Islet of Langerhans (tissue), 1 donor: ENCODE measurements around the gene GPR142.
"Not testable (repeated sequence)": the region's sequence is repeated elsewhere in the genome, so short reads cannot be mapped to it uniquely, and the experiment has no call there.

ENCODE experiments used
- FAIRE-seq: peaks from one replicate; lab custom pipeline; 2011; peaks lifted over from hg19 to GRCh38; lab: Jason Lieb, UNC

The GPR142 gene

DNA sequence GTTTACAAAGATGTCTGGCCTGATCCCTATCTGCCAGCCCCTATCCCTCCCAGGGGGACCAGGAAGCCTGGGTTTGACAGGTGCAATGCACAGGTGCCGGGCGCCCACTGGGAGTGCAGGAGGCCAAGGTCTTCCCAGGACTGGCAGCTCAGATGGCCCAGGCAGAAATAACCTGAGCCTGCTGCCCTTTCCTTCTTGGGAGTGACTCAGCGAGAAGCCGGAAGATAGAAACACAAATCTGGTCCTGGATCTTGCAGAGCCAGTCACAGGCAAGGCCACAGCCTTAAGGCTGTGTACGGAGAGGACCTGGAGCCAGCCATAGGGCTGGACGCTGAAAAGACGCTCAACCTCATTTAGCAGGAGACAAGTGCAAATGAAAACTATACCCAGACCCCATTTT, 27.7 kb downstream of the GPR142 start:
- FAIRE-seq = no peak

- no peak for FAIRE-seq
These were observed 29.3 kb downstream of the GPR142 start for GRCh38 chr17:74396567-74396966.

- FAIRE-seq = no peak
These were observed 34.7 kb downstream of the GPR142 start for GRCh38 chr17:74402048-74402447.

DNA sequence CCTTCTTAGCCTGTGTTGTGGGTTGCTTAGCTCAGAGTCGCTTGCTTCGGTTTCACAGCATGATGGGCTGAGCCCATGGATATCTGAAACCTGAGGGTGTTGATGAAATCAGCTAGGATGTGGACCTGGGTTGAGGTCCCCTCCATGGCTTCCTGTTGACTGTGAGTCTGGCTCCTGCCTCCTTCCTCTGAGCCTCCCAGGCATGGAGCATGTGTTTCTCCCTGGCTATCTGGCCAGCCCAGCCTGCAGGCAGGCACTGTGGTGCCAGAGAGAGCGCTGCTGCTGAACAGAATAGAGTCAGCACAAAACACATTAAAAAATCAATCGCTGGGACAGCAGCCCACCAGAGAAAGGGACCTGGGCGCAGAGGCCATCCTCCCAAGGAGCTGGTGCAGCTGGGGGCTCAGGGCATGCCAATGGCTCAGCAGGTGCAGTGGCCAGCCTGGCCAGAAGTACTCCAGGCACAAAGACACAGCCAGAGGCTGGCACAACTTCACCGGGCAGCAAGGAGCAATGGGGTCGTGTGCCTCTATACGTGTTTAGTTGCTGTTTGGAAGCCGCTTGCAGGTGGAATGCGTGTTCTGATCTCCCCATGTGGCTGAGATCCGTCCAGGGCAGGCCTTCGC, 36.3 kb downstream of the GPR142 start:
- FAIRE-seq = no peak

GRCh38 chr17:74404218-74404617, 36.9 kb downstream of the GPR142 start:
- FAIRE-seq = no peak

DNA sequence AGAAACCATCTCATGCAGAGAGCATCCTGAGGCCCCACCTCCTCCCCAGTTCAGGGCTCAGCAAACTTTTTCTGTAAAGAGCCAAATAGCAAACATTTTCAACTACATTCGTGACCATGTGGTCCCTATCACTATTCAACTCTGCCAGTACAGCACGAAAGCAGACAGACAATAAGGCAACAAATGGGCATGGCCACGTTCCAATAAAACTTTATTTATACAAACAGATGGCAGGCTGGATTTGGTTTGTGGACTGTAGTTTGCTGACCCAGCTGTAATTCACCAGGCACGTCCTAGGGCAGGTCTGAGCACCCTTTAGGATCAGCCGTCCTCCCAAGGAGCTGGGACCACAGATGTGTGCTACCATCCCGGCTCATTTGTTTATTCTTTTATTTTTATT, 37.5 kb downstream of the GPR142 start:
- FAIRE-seq = no peak

DNA sequence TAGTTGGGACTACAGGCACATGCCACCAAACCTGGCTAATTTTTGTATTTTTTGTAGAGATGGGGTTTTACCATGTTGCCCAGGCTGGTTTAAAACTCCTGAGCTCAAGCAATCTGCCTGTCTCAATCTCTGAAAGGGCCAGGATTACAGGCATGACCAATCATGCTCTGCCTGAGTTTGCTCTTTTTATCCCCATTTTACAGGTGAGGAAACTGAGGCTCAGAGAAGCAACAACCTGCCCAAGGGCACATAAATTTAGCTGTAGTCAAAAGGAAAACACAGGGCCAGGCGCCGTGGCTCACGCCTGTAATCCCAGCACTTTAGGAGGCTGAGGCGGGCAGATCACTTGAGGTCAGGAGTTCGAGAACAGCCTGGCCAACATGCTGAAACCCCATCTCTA, 38.0 kb downstream of the GPR142 start:
- FAIRE-seq = not testable (repeated sequence)

- no peak for FAIRE-seq
These were observed 40.1 kb downstream of the GPR142 start for GRCh38 chr17:74407384-74407783.

GRCh38 chr17:74408262-74408661, 41.0 kb downstream of the GPR142 start:
- FAIRE-seq = no peak

DNA sequence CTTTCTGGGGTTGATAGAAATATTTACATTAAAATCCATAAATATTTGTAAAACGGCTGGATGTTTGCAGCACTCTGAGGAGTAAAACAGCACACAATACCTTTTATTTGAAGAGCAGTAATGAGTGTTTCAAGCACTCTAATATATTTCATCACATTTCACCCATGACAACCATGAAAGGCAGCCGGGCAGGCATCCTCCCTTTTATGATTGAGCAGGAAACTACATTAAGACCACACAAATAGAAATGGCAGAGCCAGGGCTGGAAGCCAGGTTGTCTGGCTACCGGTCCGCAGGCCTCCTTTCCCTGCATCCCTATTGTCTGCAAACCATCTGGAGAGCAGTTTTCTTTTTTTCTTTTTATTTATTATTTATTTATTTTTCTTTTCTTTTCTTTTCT, 41.5 kb downstream of the GPR142 start:
- peak; percentile 61 for FAIRE-seq

DNA sequence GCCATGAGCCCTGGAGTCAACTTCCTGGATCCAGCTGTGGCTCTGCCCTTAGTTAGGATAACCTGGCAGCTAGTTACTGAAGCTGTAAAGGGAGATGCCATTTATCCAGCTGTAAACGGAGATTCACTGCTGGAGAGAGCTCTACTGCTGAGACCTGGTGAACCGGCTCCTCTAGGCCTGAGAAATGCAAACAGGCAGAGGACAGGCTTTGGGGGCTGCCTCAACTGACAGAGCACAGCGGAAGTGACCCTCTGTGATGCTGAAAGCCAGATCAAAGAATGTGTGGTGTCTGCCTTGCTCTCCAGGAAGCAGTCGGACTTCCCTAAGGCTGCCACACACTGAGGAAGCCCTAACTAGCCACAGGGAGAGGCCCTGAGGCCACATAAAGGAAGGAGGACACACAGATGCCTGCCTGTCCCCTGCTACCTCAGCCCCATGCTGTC, 42.7 kb downstream of the GPR142 start:
- no peak for FAIRE-seq

DNA sequence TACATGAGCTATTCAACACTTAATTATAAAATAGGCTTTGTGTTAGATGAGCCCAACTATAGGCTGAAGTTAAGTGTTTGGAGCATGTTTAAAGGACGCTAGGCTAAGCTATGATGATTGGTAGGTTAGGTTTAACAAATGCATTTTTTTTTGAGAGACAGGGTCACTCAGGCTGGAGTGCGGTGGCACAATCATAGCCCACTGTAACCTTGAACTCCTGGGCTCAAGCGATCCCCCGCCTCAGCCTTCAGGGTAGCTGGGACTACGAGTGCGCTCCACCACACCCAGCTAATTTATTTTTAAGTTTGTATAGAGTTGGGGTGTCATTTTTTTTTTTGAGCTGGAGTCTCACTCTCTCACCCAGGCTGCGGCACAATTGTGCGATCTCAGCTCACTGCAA, 45.3 kb downstream of the GPR142 start:
- FAIRE-seq = no peak

DNA sequence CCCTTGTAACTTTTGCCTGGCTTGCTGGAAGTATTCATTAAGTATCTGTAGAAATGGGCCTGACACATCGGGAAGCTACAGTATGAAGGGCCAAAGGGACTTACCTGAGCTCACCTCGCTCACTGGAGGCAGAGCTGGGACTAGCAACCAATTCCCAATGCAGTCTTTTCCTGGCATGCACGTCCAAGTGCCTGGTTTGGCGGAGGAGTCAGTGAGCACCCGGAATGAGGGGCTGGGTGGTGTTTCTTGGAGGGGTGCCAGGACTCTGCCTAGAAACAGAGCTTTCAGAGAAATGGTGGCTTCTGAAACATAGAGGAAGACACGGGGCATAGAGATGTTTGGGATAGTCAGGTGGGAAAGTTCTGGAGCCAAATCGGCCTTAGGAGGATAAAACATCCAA, 46.2 kb downstream of the GPR142 start:
- FAIRE-seq = no peak

GRCh38 chr17:74414510-74414909, 47.2 kb downstream of the GPR142 start:
- no peak for FAIRE-seq

DNA sequence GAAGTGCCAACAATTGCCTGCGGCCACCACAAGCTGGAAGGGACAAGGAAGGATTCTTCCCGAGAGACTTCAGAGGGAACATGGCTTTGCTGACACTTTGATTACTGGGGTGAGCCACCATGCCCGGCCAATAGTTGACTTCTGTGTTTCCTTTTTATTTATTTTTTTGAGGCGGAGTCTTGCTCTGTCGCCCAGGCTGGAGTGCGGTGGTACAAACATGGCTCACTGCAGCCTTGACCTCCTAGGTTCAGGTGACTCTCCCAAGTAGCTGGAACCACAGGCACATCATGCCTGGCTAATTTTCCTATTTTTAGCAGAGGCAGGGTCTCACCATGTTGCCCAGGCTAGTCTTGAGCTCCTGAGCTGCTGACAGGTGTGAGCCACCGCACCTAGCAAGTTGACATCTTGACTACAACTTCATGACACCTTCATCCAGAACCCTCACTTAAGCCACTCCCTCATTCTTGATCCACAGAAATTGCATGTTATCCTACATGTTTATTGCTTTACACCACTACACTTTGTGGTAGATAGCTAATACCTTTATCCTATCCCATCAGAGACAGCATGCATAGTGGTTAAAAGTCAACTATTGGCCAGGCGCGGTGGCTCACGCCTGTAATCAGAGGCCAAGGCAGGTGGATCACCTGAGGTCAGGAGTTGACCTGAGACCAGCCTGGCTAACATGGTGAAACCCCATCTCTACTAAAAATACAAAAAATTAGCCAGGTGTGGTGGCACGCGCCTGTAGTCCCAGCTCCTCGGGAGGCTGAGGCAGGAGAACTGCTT, 48.5 kb downstream of the GPR142 start:
- no peak for FAIRE-seq

DNA sequence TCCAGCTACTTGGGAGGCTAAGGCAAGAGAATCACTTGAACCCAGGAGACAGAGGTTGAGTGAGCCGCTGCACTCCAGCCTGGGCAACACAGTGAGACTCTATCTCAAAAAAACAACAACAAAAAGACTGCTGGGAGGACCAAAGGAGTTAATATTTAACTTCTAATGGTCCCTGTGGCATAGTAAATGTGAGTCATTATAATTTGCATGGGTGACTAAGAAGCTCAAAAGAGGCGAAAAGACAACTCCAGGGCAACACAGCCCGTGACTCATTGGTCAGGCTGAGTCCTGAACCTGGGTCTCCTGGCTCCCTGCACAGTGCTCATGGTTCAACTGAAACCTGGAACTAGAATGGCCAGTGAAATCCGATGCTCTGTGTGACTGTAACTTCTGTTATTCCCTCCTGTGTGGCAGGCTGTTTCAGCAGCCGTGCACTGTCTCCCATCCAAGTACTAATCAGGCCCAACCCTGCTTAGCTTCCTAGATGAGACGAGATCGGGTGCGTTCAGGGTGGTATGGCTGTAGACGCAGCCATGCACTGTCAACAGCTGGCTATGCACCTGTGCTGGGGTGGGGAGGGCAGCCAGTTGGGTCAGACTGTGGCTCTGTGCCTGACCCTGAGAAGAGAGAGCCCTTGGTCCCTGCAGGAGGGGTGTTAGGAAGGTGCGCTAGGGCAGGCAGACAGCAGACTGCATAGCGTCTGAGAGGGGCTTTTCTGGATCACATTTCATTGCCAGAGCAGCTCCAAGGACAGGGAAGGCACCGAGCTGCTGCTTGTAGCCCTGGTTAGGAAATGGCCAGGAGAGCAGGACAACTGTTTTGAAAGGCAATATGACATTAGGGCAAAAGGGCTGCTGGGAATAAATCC, 50.1 kb downstream of the GPR142 start:
- FAIRE-seq = no peak

DNA sequence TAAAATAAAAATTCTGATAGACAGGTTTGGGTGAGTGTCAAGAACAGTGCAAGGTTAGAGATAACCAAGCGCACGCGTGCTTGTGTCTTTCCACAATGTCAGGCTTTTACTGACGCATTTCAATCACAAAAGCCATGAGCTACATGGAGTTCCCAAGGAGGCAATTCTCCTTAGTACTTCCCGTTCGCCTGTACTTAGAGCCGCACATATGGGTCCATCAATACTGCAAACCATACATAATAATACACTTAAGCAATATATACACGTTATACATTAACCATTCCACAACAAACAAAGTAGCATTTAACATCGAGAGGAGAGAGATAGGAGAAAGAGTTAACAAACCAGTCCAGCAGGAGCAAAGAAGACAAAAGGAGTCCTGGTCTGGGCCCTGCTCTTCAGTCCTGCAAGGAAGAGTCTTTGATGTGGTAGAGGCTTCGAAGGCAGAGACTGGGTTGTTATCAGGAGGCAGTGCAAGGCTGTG, 52.7 kb downstream of the GPR142 start:
- no peak for FAIRE-seq
